RWPE2 (cell line): ENCODE results near the gene OGFR.

ENCODE experiments used
- ATAC-seq: fragments of 200-7000 bp; cut with Tn5 transposase; 3 replicates; pipeline ENCODE4 v1.9.1; 2021; ENCODE audit warnings: low read depth
- DNase-seq: peaks from one replicate; pipeline ENCODE4 v3.0.0-alpha.2; 2020; ENCODE audit warnings: low spot score
- H3K27ac ChIP-seq: fragments of 450-650 bp; 2 replicates; pipeline ENCODE4 v1.5.1; 2017; ENCODE audit warnings: mild to moderate bottlenecking; ENCODE audit not compliant: poor library complexity, severe bottlenecking
- H3K27me3 ChIP-seq: fragments of 250-450 bp; sonication (Bioruptor Pico); 2 replicates; pipeline ENCODE4 v1.5.1; 2021; ENCODE audit warnings: mild to moderate bottlenecking, moderate library complexity; ENCODE audit not compliant: insufficient read depth, poor library complexity, severe bottlenecking
- H3K36me3 ChIP-seq: fragments of 250-450 bp; sonication (Bioruptor Pico); 2 replicates; pipeline ENCODE4 v1.5.1; 2020; ENCODE audit warnings: low read depth, mild to moderate bottlenecking, moderate library complexity
- H3K4me1 ChIP-seq: fragments of 250-450 bp; sonication (Bioruptor Pico); 2 replicates; pipeline ENCODE4 v1.5.1; 2021; ENCODE audit warnings: mild to moderate bottlenecking, moderate library complexity; ENCODE audit not compliant: insufficient read depth, poor library complexity, severe bottlenecking
- H3K4me3 ChIP-seq: fragments of 250-450 bp; sonication (Bioruptor Pico); 2 replicates; pipeline ENCODE4 v1.5.1; 2021; ENCODE audit warnings: mild to moderate bottlenecking, moderate library complexity; ENCODE audit not compliant: severe bottlenecking
- H3K9me3 ChIP-seq: fragments of 250-450 bp; sonication (Bioruptor Pico); 2 replicates; pipeline ENCODE4 v1.5.1; 2021; ENCODE audit warnings: mild to moderate bottlenecking, moderate library complexity; ENCODE audit not compliant: severe bottlenecking
- TF ChIP-seq, protein P1 (sequence below): fragments of 450-650 bp; IDR thresholded peaks from one replicate; pipeline ENCODE4 v1.5.1; 2017; ENCODE audit warnings: mild to moderate bottlenecking, moderate library complexity; ENCODE audit not compliant: poor library complexity, severe bottlenecking

Gene OGFR

DNA sequence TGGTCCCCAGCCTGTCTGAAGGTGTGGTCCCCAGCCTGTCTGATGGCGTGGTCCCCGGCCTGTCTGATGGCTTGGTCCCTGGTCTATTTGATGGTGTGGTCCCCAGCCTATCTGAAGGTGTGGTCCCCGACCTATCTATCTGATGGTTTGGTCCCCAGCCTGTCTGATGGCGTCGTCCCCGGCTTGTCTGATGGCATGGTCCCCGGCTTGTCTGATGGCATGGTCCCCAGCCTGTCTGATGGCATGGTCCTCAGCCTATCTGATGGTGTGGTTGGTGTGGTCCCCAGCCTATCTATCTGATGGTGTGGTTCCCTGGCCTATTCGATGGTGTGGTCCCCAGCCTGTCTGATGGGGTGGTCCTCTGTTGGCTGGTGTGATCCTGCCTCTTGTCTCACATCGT lies 26.6 kb upstream of the OGFR start:
- TF ChIP-seq, protein P1, sequence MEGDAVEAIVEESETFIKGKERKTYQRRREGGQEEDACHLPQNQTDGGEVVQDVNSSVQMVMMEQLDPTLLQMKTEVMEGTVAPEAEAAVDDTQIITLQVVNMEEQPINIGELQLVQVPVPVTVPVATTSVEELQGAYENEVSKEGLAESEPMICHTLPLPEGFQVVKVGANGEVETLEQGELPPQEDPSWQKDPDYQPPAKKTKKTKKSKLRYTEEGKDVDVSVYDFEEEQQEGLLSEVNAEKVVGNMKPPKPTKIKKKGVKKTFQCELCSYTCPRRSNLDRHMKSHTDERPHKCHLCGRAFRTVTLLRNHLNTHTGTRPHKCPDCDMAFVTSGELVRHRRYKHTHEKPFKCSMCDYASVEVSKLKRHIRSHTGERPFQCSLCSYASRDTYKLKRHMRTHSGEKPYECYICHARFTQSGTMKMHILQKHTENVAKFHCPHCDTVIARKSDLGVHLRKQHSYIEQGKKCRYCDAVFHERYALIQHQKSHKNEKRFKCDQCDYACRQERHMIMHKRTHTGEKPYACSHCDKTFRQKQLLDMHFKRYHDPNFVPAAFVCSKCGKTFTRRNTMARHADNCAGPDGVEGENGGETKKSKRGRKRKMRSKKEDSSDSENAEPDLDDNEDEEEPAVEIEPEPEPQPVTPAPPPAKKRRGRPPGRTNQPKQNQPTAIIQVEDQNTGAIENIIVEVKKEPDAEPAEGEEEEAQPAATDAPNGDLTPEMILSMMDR: no peak
- no peaks in the 10 kb centered on the region for H3K36me3 ChIP-seq
- no peak for DNase-seq
- H3K4me3 ChIP-seq: no peak overlapping the region
- H3K27ac ChIP-seq: no peak overlapping the region
- peaks cover 18% of the 10 kb centered on the region for H3K4me1 ChIP-seq
- no peaks in the 10 kb centered on the region for H3K27me3 ChIP-seq
- no peak for ATAC-seq
- H3K9me3 ChIP-seq: no peaks in the 10 kb centered on the region

DNA sequence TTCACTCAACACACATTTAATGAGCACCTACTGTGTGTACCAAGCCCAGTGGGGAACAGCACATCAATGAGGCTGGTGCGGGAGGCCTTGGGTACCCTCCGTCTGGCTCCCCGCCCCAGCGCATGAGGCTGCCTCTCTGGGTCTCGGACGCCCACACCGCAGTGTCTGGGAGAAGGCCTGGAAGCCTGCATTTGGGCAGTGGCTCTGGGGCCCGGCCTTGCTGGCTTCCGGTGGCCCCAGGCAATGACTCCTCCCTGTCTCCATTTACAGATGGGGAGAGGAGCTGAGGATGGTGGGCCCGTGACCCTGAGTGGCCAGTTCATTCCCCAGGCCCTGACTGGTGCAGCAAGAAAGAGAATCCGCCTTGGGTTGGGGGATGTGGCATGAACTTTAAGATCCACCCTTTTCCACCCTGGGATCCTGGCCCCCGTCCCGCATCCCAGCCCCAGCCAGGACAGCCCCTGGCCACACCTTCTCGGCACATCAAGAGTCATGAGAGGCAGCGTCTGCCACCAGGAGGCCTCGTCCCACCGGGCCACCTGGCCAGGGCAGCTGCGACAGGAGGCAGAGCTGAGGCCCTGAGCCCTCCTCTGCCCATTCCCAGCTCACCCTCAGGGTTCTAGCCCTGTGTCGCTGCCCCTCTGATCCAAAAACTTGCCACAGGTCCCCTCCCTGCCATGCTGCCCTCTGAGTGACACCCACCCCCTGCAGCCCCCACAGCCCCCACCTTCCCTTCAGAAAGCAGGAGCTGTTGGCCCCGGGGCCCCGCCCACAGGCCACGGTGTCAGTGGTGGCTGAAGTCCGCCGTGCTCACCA lies 25.8 kb upstream of the OGFR start:
- TF ChIP-seq, protein P1: no peak
- ATAC-seq (no peak), DNase-seq (no peak)
- Histone ChIP-seq H3K27me3 (no peaks in the 10 kb centered on the region), H3K4me1 (peaks cover 11% of the 10 kb centered on the region), H3K4me3 (no peak overlapping the region), H3K27ac (no peak overlapping the region), H3K36me3 (no peaks in the 10 kb centered on the region), H3K9me3 (no peaks in the 10 kb centered on the region)

DNA sequence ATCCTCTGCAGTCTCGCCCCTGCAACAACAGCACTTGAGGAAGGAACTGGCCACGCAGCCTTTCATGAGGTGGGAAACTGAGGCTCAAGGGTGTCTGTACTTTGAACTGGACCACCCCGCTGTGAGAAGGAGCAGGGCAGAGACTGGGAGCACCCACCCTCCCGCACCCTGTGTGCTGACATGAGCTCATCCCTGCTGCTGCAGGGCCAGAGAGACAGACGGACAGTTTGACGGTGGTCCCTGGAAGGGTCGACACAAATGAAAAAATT lies 25.3 kb upstream of the OGFR start:
- no peak overlapping the region for H3K4me3 ChIP-seq
- no peaks in the 10 kb centered on the region for H3K36me3 ChIP-seq
- no peak overlapping the region for H3K27ac ChIP-seq
- DNase-seq: no peak
- H3K27me3 ChIP-seq: no peaks in the 10 kb centered on the region
- TF ChIP-seq, protein P1: no peak
- H3K4me1 ChIP-seq: peaks cover 8% of the 10 kb centered on the region
- H3K9me3 ChIP-seq: no peaks in the 10 kb centered on the region
- no peak for ATAC-seq

DNA sequence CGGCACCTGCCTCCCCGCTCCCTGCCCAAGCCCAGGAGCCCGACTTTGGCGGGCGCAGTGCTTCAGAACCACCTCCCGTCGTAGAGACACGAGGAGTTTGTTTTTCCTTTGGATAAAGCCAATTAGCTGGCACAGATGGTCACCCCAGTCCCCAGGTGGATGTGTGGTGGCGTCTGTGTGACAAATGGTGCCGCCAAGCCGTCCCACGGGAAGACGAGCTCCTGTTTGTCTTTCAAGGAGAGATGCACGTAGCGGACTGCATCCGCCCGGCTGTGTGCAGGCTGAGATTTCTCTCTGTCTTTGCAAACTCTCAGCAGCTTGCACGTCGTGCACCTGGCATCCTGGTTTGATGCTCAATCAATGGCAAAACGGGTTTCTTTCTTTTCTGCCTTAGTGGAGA lies 24.4 kb upstream of the OGFR start:
- Histone ChIP-seq H3K9me3 (no peaks in the 10 kb centered on the region), H3K4me3 (no peak overlapping the region), H3K27me3 (no peaks in the 10 kb centered on the region), H3K36me3 (no peaks in the 10 kb centered on the region), H3K4me1 (peaks cover 8% of the 10 kb centered on the region), H3K27ac (no peak overlapping the region)
- no peak for ATAC-seq
- TF ChIP-seq, protein P1: no peak
- DNase-seq: no peak

DNA sequence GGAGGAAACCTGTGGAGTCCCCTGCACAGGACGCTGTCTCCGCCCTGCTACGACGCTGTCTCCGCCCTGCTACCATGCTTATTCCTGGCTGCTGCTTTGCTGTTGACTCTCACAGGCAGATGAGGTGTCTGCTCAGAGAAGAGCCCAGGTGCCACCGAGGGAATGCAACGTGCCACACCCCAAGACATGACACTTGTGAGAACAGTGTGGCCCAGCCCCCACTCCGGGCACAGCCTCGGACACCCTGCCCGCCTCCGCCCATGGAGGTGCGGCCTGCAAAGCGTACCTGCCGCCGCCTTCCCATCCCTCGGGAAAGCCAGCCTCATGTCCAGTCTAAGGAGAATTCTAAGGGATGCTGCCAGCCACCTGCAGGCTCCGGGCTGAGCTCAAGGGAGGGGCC lies 23.9 kb upstream of the OGFR start:
- Histone ChIP-seq H3K36me3 (no peaks in the 10 kb centered on the region), H3K27me3 (no peaks in the 10 kb centered on the region), H3K4me3 (no peak overlapping the region), H3K9me3 (no peaks in the 10 kb centered on the region), H3K27ac (no peak overlapping the region), H3K4me1 (peaks cover 8% of the 10 kb centered on the region)
- ATAC-seq (no peak), DNase-seq (no peak)
- TF ChIP-seq, protein P1: no peak
